HepG2 (cell line): ENCODE measurements around the gene ARHGAP45. TPM values are rescaled to one million over a fixed set of nuclear protein-coding genes. Genes with fewer than 3 reads are reported as not detected.
A peak's percentile ranks its signal among the peaks of the same experiment; 100 is the strongest.

ENCODE experiments used
- ARID2 ChIP-seq: sonication (generic); formaldehyde crosslinking; IDR thresholded peaks from 2 replicates; pipeline ENCODE4 v1.8.1; 2022; ENCODE audit warnings: mild to moderate bottlenecking, missing genetic modification reagents, borderline replicate concordance
- BRD4 ChIP-seq: sonication (generic); formaldehyde crosslinking; IDR thresholded peaks from 2 replicates; pipeline ENCODE4 v1.4.0; 2020; ENCODE audit warnings: missing genetic modification reagents
- CENPT ChIP-seq: sonication (generic); formaldehyde crosslinking; IDR thresholded peaks from 2 replicates; pipeline ENCODE4 v1.8.0; 2022; ENCODE audit warnings: low read depth, mild to moderate bottlenecking, moderate library complexity, missing genetic modification reagents
- FOXK1 ChIP-seq: sonication (generic); formaldehyde crosslinking; IDR thresholded peaks from 2 replicates; pipeline ENCODE4 v1.4.0; 2020; ENCODE audit warnings: low read depth, missing genetic modification reagents, borderline replicate concordance
- GLI4 ChIP-seq: sonication (generic); formaldehyde crosslinking; IDR thresholded peaks from 2 replicates; pipeline ENCODE4 v1.5.1; 2020; ENCODE audit warnings: missing genetic modification reagents, mild to moderate bottlenecking, moderate library complexity, borderline replicate concordance
- ISX ChIP-seq: sonication (generic); formaldehyde crosslinking; conservative IDR thresholded peaks from 2 replicates; pipeline ENCODE4 v1.5.0; 2020; ENCODE audit warnings: missing genetic modification reagents
- MAFG ChIP-seq: sonication (generic); formaldehyde crosslinking; IDR thresholded peaks from 2 replicates; pipeline ENCODE4 v1.5.1; 2020; ENCODE audit warnings: mild to moderate bottlenecking, missing genetic modification reagents
- NFIC ChIP-seq: IDR thresholded peaks from 2 replicates; pipeline ENCODE4 v1.6.1; 2012; ENCODE audit warnings: mild to moderate bottlenecking, low read length, inconsistent platforms
- NFYB ChIP-seq: sonication (generic); formaldehyde crosslinking; IDR thresholded peaks from 2 replicates; pipeline ENCODE4 v1.4.0; 2020; ENCODE audit warnings: missing genetic modification reagents
- PAWR ChIP-seq: sonication (generic); formaldehyde crosslinking; IDR thresholded peaks from 2 replicates; pipeline ENCODE4 v1.4.0; 2020; ENCODE audit warnings: missing genetic modification reagents, mild to moderate bottlenecking, borderline replicate concordance
- PHF20 ChIP-seq: sonication (generic); formaldehyde crosslinking; IDR thresholded peaks from 2 replicates; pipeline ENCODE4 v1.5.0; 2020; ENCODE audit warnings: mild to moderate bottlenecking, missing genetic modification reagents
- RBFOX2 ChIP-seq: fragments of 200-400 bp; formaldehyde crosslinking; IDR thresholded peaks from 2 replicates; pipeline ENCODE4 v1.6.1; 2017; ENCODE audit warnings: low read depth, mild to moderate bottlenecking, low read length
- ZNF101 ChIP-seq: sonication (generic); formaldehyde crosslinking; IDR thresholded peaks from 2 replicates; pipeline ENCODE4 v1.4.0; 2020; ENCODE audit warnings: mild to moderate bottlenecking, low read depth, missing genetic modification reagents, borderline replicate concordance
- ZNF546 ChIP-seq: sonication (generic); formaldehyde crosslinking; conservative IDR thresholded peaks from 2 replicates; pipeline ENCODE4 v1.8.1; 2023; ENCODE audit warnings: mild to moderate bottlenecking, missing genetic modification reagents
- polyA plus RNA-seq, 8 experiments: library from polyadenylated mRNA; depleted of rRNA in 3 of 8; stranded (reverse) in 7 of 8; unstranded in 1 of 8; fragments of >200 nt; fragmentation: Illumina TruSeq in 4 of 8; extraction: Trizol in 4 of 8; gene quantifications; 2 replicates each; pipeline versions ENCODE4 v1.2.1 to v1.2.3, GENCODE V29; 2011 to 2016; ENCODE audit warnings: low read depth in 4 of 8, missing spikeins in 1 of 8, mixed read lengths in 1 of 8; ENCODE audit not compliant: insufficient read depth in 1 of 8
- total RNA-seq, 5 experiments: library from RNA; depleted of rRNA; stranded (reverse); fragments of >200 nt; fragmentation: Illumina TruSeq; extraction: Trizol; gene quantifications; 2 replicates each; pipeline ENCODE4 v1.2.3, GENCODE V29; 2016; ENCODE audit warnings: low read depth in 1 of 5
- TF ChIP-seq, protein P1 (sequence below): sonication (generic); formaldehyde crosslinking; IDR thresholded peaks from 2 replicates; pipeline ENCODE4 v1.4.0; 2020; ENCODE audit warnings: missing genetic modification reagents
- TF ChIP-seq, protein P2 (sequence below): sonication (generic); formaldehyde crosslinking; conservative IDR thresholded peaks from 2 replicates; pipeline ENCODE4 v1.8.0; 2022; ENCODE audit warnings: low read depth, missing genetic modification reagents
- TF ChIP-seq, protein P3 (sequence below): sonication (generic); formaldehyde crosslinking; IDR thresholded peaks from 2 replicates; pipeline ENCODE4 v1.4.0; 2020; ENCODE audit warnings: low read depth, missing genetic modification reagents
- TF ChIP-seq, protein P4 (sequence below): sonication (generic); formaldehyde crosslinking; IDR thresholded peaks from 2 replicates; pipeline ENCODE4 v1.8.0; 2022; ENCODE audit warnings: missing genetic modification reagents, mild to moderate bottlenecking, inconsistent platforms, borderline replicate concordance
- TF ChIP-seq, protein P5 (sequence below): sonication (generic); formaldehyde crosslinking; IDR thresholded peaks from 2 replicates; pipeline ENCODE4 v1.4.0; 2020; ENCODE audit warnings: missing genetic modification reagents, mild to moderate bottlenecking, borderline replicate concordance
- TF ChIP-seq, protein P6 (sequence below): sonication (generic); formaldehyde crosslinking; IDR thresholded peaks from 2 replicates; pipeline ENCODE4 v1.8.1; 2022; ENCODE audit warnings: mild to moderate bottlenecking, missing genetic modification reagents

Gene ARHGAP45
- total and polyA plus RNA-seq, 2 of the 13 experiments (the other 11 are each of a cell fraction or from before 2014, with no cell fraction given), result 0.84 to 32.0 TPM

DNA sequence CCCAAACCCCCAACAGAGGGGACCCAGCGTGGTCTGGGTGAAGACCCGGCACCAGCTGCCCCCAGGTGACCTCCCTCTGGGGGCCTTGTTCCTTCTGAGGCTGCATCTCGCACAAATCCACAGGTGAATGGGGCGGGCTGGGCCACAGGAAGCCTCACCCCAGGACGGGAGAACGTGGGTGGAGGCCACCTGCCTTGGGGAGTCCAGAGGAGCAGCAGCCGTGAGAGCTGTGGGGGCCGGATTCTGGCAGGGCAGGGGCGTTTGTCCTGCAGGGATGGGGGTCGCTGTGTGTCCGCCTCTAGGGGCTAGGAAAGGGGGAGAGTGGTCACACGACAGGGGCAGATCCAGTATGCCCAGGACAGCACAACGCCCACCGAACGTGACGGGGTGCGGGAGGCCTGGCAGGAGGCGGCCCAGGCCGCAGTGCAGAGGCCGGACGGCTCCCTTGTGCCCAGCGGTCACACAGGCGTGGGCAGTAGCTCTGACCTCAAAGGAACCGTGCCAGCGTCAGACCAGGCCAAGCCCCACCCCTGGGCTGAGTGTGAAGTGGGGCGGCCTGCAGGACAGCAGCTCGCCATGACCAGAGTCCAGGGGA, 21.5 kb downstream of the ARHGAP45 start (continued):
- TF ChIP-seq ZNF546 (CRISPR knock-in tag) (no peak), PAWR (CRISPR knock-in tag) (no peak), NFIC (no peak), CENPT (CRISPR knock-in tag) (no peak), ZNF101 (no peak), FOXK1 (CRISPR knock-in tag) (no peak), MAFG (CRISPR knock-in tag) (no peak), RBFOX2 (peak; percentile 77), BRD4 (CRISPR knock-in tag) (no peak), ARID2 (CRISPR knock-in tag) (no peak), ISX (CRISPR knock-in tag) (no peak), NFYB (CRISPR knock-in tag) (no peak), GLI4 (CRISPR knock-in tag) (no peak), PHF20 (CRISPR knock-in tag) (no peak)
- TF ChIP-seq, protein P1, sequence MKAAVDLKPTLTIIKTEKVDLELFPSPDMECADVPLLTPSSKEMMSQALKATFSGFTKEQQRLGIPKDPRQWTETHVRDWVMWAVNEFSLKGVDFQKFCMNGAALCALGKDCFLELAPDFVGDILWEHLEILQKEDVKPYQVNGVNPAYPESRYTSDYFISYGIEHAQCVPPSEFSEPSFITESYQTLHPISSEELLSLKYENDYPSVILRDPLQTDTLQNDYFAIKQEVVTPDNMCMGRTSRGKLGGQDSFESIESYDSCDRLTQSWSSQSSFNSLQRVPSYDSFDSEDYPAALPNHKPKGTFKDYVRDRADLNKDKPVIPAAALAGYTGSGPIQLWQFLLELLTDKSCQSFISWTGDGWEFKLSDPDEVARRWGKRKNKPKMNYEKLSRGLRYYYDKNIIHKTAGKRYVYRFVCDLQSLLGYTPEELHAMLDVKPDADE, result no peak
- TF ChIP-seq, protein P2, sequence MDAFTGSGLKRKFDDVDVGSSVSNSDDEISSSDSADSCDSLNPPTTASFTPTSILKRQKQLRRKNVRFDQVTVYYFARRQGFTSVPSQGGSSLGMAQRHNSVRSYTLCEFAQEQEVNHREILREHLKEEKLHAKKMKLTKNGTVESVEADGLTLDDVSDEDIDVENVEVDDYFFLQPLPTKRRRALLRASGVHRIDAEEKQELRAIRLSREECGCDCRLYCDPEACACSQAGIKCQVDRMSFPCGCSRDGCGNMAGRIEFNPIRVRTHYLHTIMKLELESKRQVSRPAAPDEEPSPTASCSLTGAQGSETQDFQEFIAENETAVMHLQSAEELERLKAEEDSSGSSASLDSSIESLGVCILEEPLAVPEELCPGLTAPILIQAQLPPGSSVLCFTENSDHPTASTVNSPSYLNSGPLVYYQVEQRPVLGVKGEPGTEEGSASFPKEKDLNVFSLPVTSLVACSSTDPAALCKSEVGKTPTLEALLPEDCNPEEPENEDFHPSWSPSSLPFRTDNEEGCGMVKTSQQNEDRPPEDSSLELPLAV (CRISPR knock-in tag), result no peak
- TF ChIP-seq, protein P3, sequence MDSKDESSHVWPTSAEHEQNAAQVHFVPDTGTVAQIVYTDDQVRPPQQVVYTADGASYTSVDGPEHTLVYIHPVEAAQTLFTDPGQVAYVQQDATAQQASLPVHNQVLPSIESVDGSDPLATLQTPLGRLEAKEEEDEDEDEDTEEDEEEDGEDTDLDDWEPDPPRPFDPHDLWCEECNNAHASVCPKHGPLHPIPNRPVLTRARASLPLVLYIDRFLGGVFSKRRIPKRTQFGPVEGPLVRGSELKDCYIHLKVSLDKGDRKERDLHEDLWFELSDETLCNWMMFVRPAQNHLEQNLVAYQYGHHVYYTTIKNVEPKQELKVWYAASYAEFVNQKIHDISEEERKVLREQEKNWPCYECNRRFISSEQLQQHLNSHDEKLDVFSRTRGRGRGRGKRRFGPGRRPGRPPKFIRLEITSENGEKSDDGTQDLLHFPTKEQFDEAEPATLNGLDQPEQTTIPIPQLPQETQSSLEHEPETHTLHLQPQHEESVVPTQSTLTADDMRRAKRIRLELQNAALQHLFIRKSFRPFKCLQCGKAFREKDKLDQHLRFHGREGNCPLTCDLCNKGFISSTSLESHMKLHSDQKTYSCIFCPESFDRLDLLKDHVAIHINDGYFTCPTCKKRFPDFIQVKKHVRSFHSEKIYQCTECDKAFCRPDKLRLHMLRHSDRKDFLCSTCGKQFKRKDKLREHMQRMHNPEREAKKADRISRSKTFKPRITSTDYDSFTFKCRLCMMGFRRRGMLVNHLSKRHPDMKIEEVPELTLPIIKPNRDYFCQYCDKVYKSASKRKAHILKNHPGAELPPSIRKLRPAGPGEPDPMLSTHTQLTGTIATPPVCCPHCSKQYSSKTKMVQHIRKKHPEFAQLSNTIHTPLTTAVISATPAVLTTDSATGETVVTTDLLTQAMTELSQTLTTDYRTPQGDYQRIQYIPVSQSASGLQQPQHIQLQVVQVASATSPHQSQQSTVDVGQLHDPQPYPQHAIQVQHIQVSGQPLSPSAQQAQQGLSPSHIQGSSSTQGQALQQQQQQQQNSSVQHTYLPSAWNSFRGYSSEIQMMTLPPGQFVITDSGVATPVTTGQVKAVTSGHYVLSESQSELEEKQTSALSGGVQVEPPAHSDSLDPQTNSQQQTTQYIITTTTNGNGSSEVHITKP (CRISPR knock-in tag), result no peak
- TF ChIP-seq, protein P4, sequence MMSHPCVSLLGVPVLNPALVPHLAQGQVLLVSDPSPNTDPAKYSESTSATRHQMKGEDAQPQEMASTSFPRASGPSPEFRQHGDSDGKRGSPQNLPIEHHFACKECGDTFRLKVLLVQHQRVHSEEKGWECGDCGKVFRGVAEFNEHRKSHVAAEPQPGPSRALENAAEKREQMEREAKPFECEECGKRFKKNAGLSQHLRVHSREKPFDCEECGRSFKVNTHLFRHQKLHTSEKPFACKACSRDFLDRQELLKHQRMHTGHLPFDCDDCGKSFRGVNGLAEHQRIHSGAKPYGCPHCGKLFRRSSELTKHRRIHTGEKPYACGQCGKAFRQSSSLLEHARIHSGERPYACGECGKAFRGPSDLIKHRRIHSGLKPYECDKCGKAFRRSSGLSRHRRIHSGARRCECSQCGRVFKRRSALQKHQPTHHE (CRISPR knock-in tag), result no peak
- TF ChIP-seq, protein P5, sequence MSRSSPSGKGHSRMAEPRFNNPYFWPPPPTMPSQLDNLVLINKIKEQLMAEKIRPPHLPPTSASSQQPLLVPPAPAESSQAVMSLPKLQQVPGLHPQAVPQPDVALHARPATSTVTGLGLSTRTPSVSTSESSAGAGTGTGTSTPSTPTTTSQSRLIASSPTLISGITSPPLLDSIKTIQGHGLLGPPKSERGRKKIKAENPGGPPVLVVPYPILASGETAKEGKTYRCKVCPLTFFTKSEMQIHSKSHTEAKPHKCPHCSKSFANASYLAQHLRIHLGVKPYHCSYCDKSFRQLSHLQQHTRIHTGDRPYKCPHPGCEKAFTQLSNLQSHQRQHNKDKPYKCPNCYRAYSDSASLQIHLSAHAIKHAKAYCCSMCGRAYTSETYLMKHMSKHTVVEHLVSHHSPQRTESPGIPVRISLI, result no peak
- TF ChIP-seq, protein P6, sequence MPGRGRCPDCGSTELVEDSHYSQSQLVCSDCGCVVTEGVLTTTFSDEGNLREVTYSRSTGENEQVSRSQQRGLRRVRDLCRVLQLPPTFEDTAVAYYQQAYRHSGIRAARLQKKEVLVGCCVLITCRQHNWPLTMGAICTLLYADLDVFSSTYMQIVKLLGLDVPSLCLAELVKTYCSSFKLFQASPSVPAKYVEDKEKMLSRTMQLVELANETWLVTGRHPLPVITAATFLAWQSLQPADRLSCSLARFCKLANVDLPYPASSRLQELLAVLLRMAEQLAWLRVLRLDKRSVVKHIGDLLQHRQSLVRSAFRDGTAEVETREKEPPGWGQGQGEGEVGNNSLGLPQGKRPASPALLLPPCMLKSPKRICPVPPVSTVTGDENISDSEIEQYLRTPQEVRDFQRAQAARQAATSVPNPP (CRISPR knock-in tag), result no peak
